HL-60 (cell line): ENCODE data around the gene CACNA2D3.

Experiments
- POLR2AphosphoS5 ChIP-seq: IDR thresholded peaks from 2 replicates; pipeline ENCODE4 v1.6.1; 2012; ENCODE audit warnings: low read depth
- TF ChIP-seq, protein P1 (sequence below): IDR thresholded peaks from one replicate; pipeline ENCODE4 v1.5.1; 2011; ENCODE audit warnings: low read length, control low read depth, inconsistent platforms; ENCODE audit not compliant: insufficient read depth

- TF ChIP-seq, protein P1, sequence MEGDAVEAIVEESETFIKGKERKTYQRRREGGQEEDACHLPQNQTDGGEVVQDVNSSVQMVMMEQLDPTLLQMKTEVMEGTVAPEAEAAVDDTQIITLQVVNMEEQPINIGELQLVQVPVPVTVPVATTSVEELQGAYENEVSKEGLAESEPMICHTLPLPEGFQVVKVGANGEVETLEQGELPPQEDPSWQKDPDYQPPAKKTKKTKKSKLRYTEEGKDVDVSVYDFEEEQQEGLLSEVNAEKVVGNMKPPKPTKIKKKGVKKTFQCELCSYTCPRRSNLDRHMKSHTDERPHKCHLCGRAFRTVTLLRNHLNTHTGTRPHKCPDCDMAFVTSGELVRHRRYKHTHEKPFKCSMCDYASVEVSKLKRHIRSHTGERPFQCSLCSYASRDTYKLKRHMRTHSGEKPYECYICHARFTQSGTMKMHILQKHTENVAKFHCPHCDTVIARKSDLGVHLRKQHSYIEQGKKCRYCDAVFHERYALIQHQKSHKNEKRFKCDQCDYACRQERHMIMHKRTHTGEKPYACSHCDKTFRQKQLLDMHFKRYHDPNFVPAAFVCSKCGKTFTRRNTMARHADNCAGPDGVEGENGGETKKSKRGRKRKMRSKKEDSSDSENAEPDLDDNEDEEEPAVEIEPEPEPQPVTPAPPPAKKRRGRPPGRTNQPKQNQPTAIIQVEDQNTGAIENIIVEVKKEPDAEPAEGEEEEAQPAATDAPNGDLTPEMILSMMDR, result no peak
- no peak for TF ChIP-seq POLR2AphosphoS5
Measured at GRCh38 chr3:54093491-54094248, 28.7 kb upstream of the CACNA2D3 start.
